Gastroesophageal sphincter (tissue), 4 donors: Measurements from ENCODE around the gene UQCC2. TPM values are rescaled to one million over a fixed set of nuclear protein-coding genes. Genes with fewer than 3 reads are reported as not detected.

ENCODE experiments used
- ATAC-seq: fragments of 150-250 bp; one replicate; pipeline ENCODE4 v1.9.1; 2016; ENCODE audit warnings: mild to moderate bottlenecking, moderate library complexity
- H3K27ac ChIP-seq, 4 donors: fragments of 200-600 bp; sonication (generic) in 3 of 4; 1 replicate in 3 of 4; 2 replicates in 1 of 4; pipeline ENCODE4 v1.5.1; 2016 to 2019
- H3K27me3 ChIP-seq: fragments of 200-600 bp; sonication (generic); one replicate; pipeline ENCODE4 v1.5.1; 2019
- H3K36me3 ChIP-seq, 2 donors: fragments of 200-600 bp; sonication (generic); one replicate each; pipeline ENCODE4 v1.5.1; 2019; ENCODE audit warnings: control low read depth in 1 of 2
- H3K4me1 ChIP-seq, 3 donors: fragments of 200-600 bp; sonication (generic); 1 replicate in 2 of 3; 2 replicates in 1 of 3; pipeline ENCODE4 v1.5.1; 2016 to 2019; ENCODE audit warnings: control low read depth in 2 of 3
- H3K4me3 ChIP-seq, 2 donors: fragments of 200-600 bp; sonication (generic); one replicate each; pipeline ENCODE4 v1.5.1; 2019; ENCODE audit warnings: mild to moderate bottlenecking in 1 of 2, moderate library complexity in 1 of 2
- H3K9me3 ChIP-seq, 3 donors: fragments of 200-600 bp; sonication (generic); one replicate each; pipeline ENCODE4 v1.5.1; 2017 to 2019; ENCODE audit warnings: control low read depth in 2 of 3
- EP300 ChIP-seq: sonication (generic); formaldehyde crosslinking; IDR thresholded peaks from one replicate; pipeline ENCODE4 v1.6.1; 2017; ENCODE audit warnings: antibody characterized with exemption, mild to moderate bottlenecking
- POLR2A ChIP-seq, 2 donors: fragments of 450-650 bp; IDR thresholded peaks; one replicate each; pipeline ENCODE4 v1.6.1; 2017; ENCODE audit warnings: antibody characterized with exemption in 2 of 2, mild to moderate bottlenecking in 2 of 2, moderate library complexity in 1 of 2
- POLR2AphosphoS5 ChIP-seq: sonication (generic); formaldehyde crosslinking; IDR thresholded peaks from one replicate; pipeline ENCODE4 v1.6.1; 2017; ENCODE audit warnings: antibody characterized with exemption
- WGBS, 2 donors: methylation state at CpG; one replicate each; pipeline ENCODE4 v1.1.5; 2018; ENCODE audit warnings: low coverage in 1 of 2; 5-methylcytosine and 5-hydroxymethylcytosine counted together
- total RNA-seq, 4 donors: library from RNA; depleted of rRNA; stranded (reverse); fragments of >200 nt; gene quantifications; one replicate each; pipeline ENCODE4 v1.1.0, GENCODE V29; 2016
- TF ChIP-seq, protein P1 (sequence below), 4 experiments: fragments of 200-600 bp in 2 of 4; fragments of 450-650 bp in 2 of 4; sonication (generic) in 1 of 4; IDR thresholded peaks; one replicate each; pipeline ENCODE4 v1.5.1; 2017 to 2019; ENCODE audit warnings: antibody characterized with exemption in 4 of 4, mild to moderate bottlenecking in 2 of 4, moderate library complexity in 2 of 4

Gene UQCC2
- total RNA-seq, 4 donors from 2014 or later = 14.5 to 25.3 (median 17.7) TPM

DNA sequence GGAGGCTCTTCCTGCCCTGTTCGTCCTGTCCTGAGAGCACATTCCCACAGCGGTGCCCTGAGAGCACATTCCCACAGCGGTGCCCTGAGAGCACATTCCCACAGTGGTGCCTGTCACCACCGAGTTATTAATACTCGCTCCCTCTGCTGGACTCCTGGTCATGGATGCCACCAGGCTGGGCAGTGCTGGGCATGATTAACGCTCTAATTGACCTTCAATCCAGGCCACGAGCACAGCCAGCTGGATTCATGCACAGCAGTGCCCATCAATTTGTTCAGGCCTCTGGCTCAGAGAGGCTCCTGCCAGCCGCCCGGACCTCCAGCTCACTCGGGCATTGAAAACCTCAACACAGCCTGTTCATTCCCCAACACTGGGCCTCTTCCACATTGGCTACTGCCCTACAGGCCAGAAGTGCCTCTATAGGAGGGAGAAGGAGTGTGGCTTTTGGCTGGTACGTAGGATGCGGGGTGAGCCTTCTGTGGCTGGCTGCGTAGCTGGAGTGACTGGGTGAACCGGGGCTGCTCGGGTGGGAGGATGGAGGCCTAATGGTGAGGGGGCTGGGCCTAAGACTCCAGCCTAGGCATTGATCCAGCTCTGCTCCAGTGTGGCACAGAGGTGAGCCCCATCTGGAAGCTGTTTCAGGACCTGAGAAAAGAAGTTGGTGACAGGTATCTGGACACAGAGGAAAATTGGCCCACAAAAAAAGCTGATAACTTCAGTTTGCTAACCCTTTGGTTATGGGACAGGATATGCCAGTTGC, 25.9 kb upstream of the UQCC2 start:
- ATAC-seq = no peak
- Histone ChIP-seq H3K36me3 (peaks cover 0 to 4% of the 10 kb centered on the region in 2 donors), H3K4me1 (no peaks in the 10 kb centered on the region), H3K27ac (no peak overlapping the region), H3K27me3 (peaks cover 14% of the 10 kb centered on the region), H3K4me3 (no peak overlapping the region), H3K9me3 (no peaks in the 10 kb centered on the region)
- peak; percentile 34 for TF ChIP-seq POLR2AphosphoS5
- no peak for TF ChIP-seq EP300
- WGBS, 2 donors = 0% methylated on average over 1 of the region's 15 CpGs; no CpG with 5 or more reads in 1 of the 2 donors

DNA sequence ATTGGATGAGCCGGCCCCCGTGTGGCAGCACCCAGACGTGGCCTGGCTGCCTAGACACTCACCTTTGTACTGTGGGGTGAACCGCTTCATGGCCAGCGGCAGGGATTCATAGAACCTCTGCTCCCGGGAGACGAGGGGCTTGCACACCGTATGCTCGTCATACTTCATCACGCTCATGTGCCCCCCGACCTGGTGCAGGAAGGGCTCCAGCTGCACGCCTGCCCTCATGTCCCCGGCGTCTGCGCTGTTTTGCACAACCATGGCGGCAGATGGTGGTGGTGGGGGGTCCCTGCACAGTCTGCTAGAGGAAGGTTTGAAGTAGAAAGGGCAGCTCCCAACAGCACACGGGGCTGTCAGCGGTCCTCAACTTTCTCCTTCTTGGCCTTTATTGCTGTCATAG, 23.7 kb upstream of the UQCC2 start:
- H3K9me3 ChIP-seq = no peaks in the 10 kb centered on the region
- H3K36me3 ChIP-seq = peaks cover 0 to 4% of the 10 kb centered on the region in 2 donors
- no peak for ATAC-seq
- TF ChIP-seq POLR2A (IDR thresholded peaks at IDR 0.05) (no peak), POLR2AphosphoS5 (no peak), EP300 (no peak)
- TF ChIP-seq, protein P1, sequence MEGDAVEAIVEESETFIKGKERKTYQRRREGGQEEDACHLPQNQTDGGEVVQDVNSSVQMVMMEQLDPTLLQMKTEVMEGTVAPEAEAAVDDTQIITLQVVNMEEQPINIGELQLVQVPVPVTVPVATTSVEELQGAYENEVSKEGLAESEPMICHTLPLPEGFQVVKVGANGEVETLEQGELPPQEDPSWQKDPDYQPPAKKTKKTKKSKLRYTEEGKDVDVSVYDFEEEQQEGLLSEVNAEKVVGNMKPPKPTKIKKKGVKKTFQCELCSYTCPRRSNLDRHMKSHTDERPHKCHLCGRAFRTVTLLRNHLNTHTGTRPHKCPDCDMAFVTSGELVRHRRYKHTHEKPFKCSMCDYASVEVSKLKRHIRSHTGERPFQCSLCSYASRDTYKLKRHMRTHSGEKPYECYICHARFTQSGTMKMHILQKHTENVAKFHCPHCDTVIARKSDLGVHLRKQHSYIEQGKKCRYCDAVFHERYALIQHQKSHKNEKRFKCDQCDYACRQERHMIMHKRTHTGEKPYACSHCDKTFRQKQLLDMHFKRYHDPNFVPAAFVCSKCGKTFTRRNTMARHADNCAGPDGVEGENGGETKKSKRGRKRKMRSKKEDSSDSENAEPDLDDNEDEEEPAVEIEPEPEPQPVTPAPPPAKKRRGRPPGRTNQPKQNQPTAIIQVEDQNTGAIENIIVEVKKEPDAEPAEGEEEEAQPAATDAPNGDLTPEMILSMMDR (IDR thresholded peaks at IDR 0.05) = no peak
- 40% methylated on average over 1 of the region's 18 CpGs; no CpG with 5 or more reads in 1 of the 2 donors for WGBS, 2 donors
- H3K4me1 ChIP-seq = no peaks in the 10 kb centered on the region
- no peak overlapping the region for H3K27ac ChIP-seq
- no peak overlapping the region for H3K4me3 ChIP-seq
- H3K27me3 ChIP-seq = no peaks in the 10 kb centered on the region

DNA sequence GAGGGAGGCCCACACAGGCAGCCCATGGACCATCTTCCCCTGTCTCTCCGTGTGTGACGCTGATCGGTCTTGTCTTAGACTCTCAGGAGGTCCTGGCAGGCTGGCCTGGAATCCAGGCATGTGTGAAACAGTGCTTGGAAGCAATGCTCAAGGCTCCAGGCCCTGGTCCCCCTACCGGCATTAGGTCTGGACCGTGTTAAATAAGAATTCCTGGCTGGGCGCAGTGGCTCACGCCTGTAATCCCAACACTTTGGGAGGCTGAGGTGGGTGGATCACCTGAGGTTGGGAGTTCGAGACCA, 22.2 kb upstream of the UQCC2 start:
- H3K4me1 ChIP-seq = no peaks in the 10 kb centered on the region
- H3K27ac ChIP-seq = no peak overlapping the region
- WGBS, 2 donors = no CpG with 5 or more reads among the region's 8 CpGs
- H3K9me3 ChIP-seq = no peaks in the 10 kb centered on the region
- ATAC-seq = no peak
- H3K4me3 ChIP-seq = no peak overlapping the region
- peaks cover 0 to 1% of the 10 kb centered on the region in 2 donors for H3K36me3 ChIP-seq
- TF ChIP-seq, protein P1 (IDR thresholded peaks at IDR 0.05) = no peak
- TF ChIP-seq POLR2A (IDR thresholded peaks at IDR 0.05) = no peak
- no peak for TF ChIP-seq POLR2AphosphoS5
- TF ChIP-seq EP300 = no peak
- H3K27me3 ChIP-seq = no peaks in the 10 kb centered on the region

DNA sequence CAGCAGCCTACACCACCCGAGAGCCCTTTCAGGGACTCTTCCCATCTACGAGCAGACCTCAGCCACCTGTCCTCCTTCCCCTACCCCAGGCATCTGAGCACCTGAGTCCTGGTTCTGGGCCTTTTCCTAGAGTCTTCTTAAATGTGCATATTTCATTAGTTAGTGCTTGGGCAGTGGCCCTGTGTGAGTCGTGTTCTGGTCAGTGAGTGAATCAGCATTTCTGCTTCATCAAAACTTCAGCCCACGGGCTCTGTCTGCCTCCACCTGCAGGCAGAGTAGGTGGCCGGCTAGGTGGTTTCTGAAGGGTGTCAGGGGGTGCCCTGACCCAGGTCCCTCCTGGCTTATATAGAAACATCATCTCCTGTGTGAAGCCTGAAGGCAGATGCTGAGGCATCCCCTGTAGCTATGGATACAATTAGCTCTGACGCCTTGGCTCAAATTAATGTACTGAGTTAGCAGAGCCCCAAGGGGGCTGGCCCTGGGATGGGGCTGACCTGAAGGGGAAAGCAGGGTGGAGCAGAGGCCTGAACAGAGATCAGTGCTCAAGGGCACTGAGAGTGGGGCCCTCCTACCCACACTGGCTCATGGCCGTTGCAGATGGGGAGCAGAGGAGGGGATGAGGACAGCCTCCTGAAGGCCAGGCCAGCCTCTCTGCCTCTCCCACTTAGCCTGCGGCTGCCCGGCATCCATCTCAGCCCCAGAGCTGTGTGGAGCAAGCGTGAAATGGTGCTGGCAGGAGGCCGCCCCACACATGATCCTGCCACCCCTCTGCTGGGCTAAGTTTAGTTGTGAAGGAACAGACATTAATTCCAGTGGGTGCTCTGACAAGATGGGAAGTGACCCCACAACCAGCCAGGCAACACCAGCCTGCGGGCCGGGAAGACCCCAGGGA, 21.6 kb upstream of the UQCC2 start:
- H3K4me3 ChIP-seq = no peak overlapping the region
- no peaks in the 10 kb centered on the region for H3K9me3 ChIP-seq
- 63% methylated on average over 3 of the region's 13 CpGs; no CpG with 5 or more reads in 1 of the 2 donors for WGBS, 2 donors
- ATAC-seq = no peak
- H3K36me3 ChIP-seq = no peaks in the 10 kb centered on the region
- no peaks in the 10 kb centered on the region for H3K4me1 ChIP-seq
- H3K27ac ChIP-seq = no peak overlapping the region
- TF ChIP-seq POLR2A (IDR thresholded peaks at IDR 0.05) (no peak), EP300 (no peak), POLR2AphosphoS5 (no peak)
- TF ChIP-seq, protein P1 (IDR thresholded peaks at IDR 0.05) = no peak
- no peaks in the 10 kb centered on the region for H3K27me3 ChIP-seq

DNA sequence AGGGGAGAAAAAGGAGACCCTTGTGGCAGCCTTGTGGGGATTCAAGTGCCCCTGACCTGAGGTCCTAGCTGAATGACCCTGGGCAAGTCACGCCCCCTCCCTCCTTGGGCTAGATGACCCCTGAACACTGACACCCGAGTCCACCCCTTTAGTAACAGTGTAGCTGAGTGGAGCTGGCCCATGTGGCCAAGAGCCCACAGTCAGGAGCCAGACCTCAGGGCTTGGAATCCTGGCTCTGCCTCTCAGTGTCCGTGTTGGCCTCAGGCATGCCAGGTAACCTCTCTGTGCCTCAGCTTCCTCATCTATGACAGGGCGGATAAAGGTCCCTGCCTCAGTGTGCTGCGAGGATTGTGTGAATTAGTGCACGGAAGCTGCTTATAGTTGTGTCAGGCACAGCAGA, 20.9 kb upstream of the UQCC2 start:
- 50 to 60% methylated on average over 1 of the region's 6 CpGs for WGBS, 2 donors
- Histone ChIP-seq H3K27ac (no peak overlapping the region), H3K27me3 (no peaks in the 10 kb centered on the region), H3K4me3 (no peak overlapping the region), H3K9me3 (no peaks in the 10 kb centered on the region), H3K36me3 (no peaks in the 10 kb centered on the region), H3K4me1 (no peaks in the 10 kb centered on the region)
- ATAC-seq = no peak
- TF ChIP-seq POLR2A (IDR thresholded peaks at IDR 0.05) (no peak), EP300 (no peak), POLR2AphosphoS5 (no peak)
- TF ChIP-seq, protein P1 (IDR thresholded peaks at IDR 0.05) = no peak
